Measurements from ENCODE around the gene KHDC3L. TPM values are rescaled to one million over a fixed set of nuclear protein-coding genes. Genes with fewer than 3 reads are reported as not detected.
A peak's percentile ranks its signal among the peaks of the same experiment; 100 is the strongest.
"Not testable (repeated sequence)": the region's sequence is repeated elsewhere in the genome, so short reads cannot be mapped to it uniquely, and the experiment has no call there.

The KHDC3L gene
- total RNA-seq, 2 experiments from 2014 or later = not detected

- Mint-ChIP-seq H3K4me3 (no peak overlapping the region), H3K27me3 (no peaks in the 10 kb centered on the region), H3K4me1 (ENCODE audit: low read depth) (no peaks in the 10 kb centered on the region), H3K36me3 (ENCODE audit: low read depth) (peaks cover 2% of the 10 kb centered on the region), H3K27ac (no peak overlapping the region), H3K9me3 (peaks cover 8% of the 10 kb centered on the region)
- intact Hi-C loops (cut with micrococcal nuclease) = no loop called here
- TF ChIP-seq CTCF (IDR thresholded peaks at IDR 0.05) = no peak
- ChIA-PET CTCF (no interaction called here), POLR2A (no interaction called here)
- DNase-seq (no peak), ATAC-seq (no peak)
Measured at GRCh38 chr6:73375216-73375615, 12.8 kb downstream of the KHDC3L start.

GRCh38 chr6:73377225-73377624 lies 14.8 kb downstream of the KHDC3L start:
- Mint-ChIP-seq H3K27ac (no peak overlapping the region), H3K9me3 (peaks cover 5% of the 10 kb centered on the region), H3K27me3 (no peaks in the 10 kb centered on the region), H3K4me1 (ENCODE audit: low read depth) (no peaks in the 10 kb centered on the region), H3K4me3 (no peak overlapping the region), H3K36me3 (ENCODE audit: low read depth) (peaks cover 2% of the 10 kb centered on the region)
- intact Hi-C loops (cut with micrococcal nuclease) = no loop called here
- POLR2A ChIA-PET = no interaction called here
- DNase-seq = no peak
- CTCF ChIA-PET = interaction anchor here (0.8 to 1.4 kb wide), 3 partner anchors 8 to 11 kb away, joined by 3 to 5 read pairs (median 3); partner anchors contain the start of gene OOEP
- ATAC-seq = no peak
- no peak for TF ChIP-seq CTCF (IDR thresholded peaks at IDR 0.05)

- H3K4me3 Mint-ChIP-seq; H3K27me3 Mint-ChIP-seq; H3K27ac Mint-ChIP-seq; DNase-seq; H3K4me1 Mint-ChIP-seq (ENCODE audit: low read depth); CTCF ChIA-PET; H3K36me3 Mint-ChIP-seq (ENCODE audit: low read depth); ATAC-seq; H3K9me3 Mint-ChIP-seq; intact Hi-C loops (cut with micrococcal nuclease): not testable (repeated sequence)
- POLR2A ChIA-PET = interaction anchor here (0.9 kb wide), 1 partner anchor 12 kb away, joined by 3 read pairs; no protein-coding TSS in a partner anchor
Measured at GRCh38 chr6:73381531-73381930, 19.1 kb downstream of the KHDC3L start.

GRCh38 chr6:73382462-73383113 lies 20.1 kb downstream of the KHDC3L start:
- H3K27ac Mint-ChIP-seq = no peak overlapping the region
- H3K27me3 Mint-ChIP-seq = no peaks in the 10 kb centered on the region
- CTCF ChIA-PET = no interaction called here
- H3K4me3 Mint-ChIP-seq = no peak overlapping the region
- H3K36me3 Mint-ChIP-seq (ENCODE audit: low read depth) = no peaks in the 10 kb centered on the region
- no peak for ATAC-seq
- H3K4me1 Mint-ChIP-seq (ENCODE audit: low read depth) = no peaks in the 10 kb centered on the region
- intact Hi-C loops (cut with micrococcal nuclease) = no loop called here
- H3K9me3 Mint-ChIP-seq = no peaks in the 10 kb centered on the region
- no peak for DNase-seq
- POLR2A ChIA-PET = no interaction called here
- no peak for TF ChIP-seq CTCF (IDR thresholded peaks at IDR 0.05)

- Mint-ChIP-seq H3K36me3 (ENCODE audit: low read depth) (no peaks in the 10 kb centered on the region), H3K9me3 (no peaks in the 10 kb centered on the region), H3K4me3 (peak overlapping the region; percentile 75), H3K4me1 (ENCODE audit: low read depth) (peaks cover 14% of the 10 kb centered on the region), H3K27ac (no peak overlapping the region), H3K27me3 (peaks cover 5% of the 10 kb centered on the region)
- POLR2A ChIA-PET = interaction anchor here (1.2 kb wide), 1 partner anchor 64 kb away, joined by 3 read pairs; the partner anchor contains the start of gene CGAS
- DNase-seq (no peak), ATAC-seq (no peak)
- CTCF ChIA-PET = interaction anchor here (0.8 to 2.4 kb wide), 8 partner anchors 11 to 265 kb away, joined by 3 to 11 read pairs (median 5); no protein-coding TSS in a partner anchor
- no peak for TF ChIP-seq CTCF (IDR thresholded peaks at IDR 0.05)
- intact Hi-C loops (cut with micrococcal nuclease) = no loop called here
Measured at GRCh38 chr6:73388433-73388799, 26.0 kb downstream of the KHDC3L start.
